ENCODE measurements around the gene POR.

GRCh38 chr7:75943864-75944263, 28.9 kb downstream of the POR start:
- TF ChIP-seq CTCF (IDR thresholded peaks at IDR 0.05), result no peak
- no peak for TF ChIP-seq POLR2A (IDR thresholded peaks at IDR 0.05)

All from adrenal gland (tissue), 5 donors.